ENCODE data around the gene OR52N2. TPM values are rescaled to one million over a fixed set of nuclear protein-coding genes. Genes with fewer than 3 reads are reported as not detected.
A peak's percentile ranks its signal among the peaks of the same experiment; 100 is the strongest.

OR52N2 gene
- not detected for total RNA-seq
- long read RNA-seq = 0 reads

DNA sequence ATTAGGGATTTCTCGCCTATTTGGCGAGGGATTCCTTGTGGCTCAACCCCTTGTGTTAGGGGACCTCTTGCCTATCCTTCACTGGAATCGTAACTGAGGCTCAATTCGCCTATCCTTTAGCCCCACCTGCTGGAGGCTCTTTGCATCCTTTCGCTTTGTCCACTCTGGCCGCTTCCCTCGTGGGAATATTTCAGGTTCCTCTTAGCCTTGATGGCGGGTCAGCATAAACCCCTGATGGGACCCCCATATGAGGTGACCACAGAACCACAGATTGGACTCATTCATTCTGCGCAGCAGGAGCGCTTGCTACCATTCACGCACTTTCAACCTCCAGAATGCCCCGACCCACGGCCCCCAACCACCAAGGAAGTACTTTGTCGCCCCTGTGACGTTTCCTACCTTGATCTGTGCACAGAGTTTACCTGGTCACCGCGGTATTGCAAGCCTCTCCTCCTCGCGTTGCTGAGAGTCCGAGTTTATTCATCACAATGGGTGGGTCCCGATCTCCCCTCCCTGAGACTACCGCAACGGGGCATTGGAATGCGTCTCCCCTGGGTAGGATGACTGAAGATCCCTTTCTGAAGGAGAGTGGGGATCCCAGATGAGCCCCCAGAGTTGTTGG is at the start of gene OR52N2:
Gene OR52N2 (plus strand): TSS at position 425 of the 622 bp plus-strand sequence. CDS start 11,412 bp downstream, outside the sequence.
- no peaks in the 10 kb centered on the region for H3K4me1 ChIP-seq
- peak within 1 kb of the TSS; percentile 48 for H3K4me3 ChIP-seq
- ATAC-seq = peak; percentile 99
- no peaks in the 10 kb centered on the region for H3K27me3 ChIP-seq
- DNase-seq = peak; percentile 67
- no peaks in the 10 kb centered on the region for H3K9me3 ChIP-seq
- H3K27ac ChIP-seq = no peak within 1 kb of the TSS
- intact Hi-C loops (cut with DNase I) = loop anchor here (10.0 kb wide), 1 partner anchor 344 kb away; no protein-coding TSS in a partner anchor
- no peaks in the 10 kb centered on the region for H3K36me3 ChIP-seq
- TF ChIP-seq, protein P1, sequence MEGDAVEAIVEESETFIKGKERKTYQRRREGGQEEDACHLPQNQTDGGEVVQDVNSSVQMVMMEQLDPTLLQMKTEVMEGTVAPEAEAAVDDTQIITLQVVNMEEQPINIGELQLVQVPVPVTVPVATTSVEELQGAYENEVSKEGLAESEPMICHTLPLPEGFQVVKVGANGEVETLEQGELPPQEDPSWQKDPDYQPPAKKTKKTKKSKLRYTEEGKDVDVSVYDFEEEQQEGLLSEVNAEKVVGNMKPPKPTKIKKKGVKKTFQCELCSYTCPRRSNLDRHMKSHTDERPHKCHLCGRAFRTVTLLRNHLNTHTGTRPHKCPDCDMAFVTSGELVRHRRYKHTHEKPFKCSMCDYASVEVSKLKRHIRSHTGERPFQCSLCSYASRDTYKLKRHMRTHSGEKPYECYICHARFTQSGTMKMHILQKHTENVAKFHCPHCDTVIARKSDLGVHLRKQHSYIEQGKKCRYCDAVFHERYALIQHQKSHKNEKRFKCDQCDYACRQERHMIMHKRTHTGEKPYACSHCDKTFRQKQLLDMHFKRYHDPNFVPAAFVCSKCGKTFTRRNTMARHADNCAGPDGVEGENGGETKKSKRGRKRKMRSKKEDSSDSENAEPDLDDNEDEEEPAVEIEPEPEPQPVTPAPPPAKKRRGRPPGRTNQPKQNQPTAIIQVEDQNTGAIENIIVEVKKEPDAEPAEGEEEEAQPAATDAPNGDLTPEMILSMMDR (IDR thresholded peaks at IDR 0.05) = peak; percentile 88

DNA sequence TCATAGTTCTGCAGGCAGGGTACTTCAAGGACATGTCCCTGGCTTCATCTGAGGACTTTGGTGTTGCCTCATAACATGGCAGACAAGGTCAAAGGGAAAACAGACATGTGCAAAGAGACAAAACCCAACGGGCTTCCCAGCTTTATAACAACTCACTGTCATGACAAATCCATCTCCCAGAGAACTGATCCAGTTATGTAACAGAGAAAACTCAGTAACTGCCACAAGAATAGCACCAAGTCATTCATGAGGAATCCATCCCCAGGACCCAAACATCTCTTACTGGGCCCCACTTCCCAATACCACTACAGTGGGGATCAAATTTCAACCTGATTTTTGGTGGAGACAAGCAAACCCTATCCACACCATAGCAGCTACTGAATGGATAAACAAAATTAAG is 41.7 kb upstream of the OR52N2 start:
- ATAC-seq = no peak
- H3K4me1 ChIP-seq = no peaks in the 10 kb centered on the region
- no peaks in the 10 kb centered on the region for H3K27me3 ChIP-seq
- H3K4me3 ChIP-seq = no peak overlapping the region
- no peaks in the 10 kb centered on the region for H3K9me3 ChIP-seq
- intact Hi-C loops (cut with DNase I) = no loop called here
- TF ChIP-seq, protein P1 (IDR thresholded peaks at IDR 0.05) = no peak
- no peaks in the 10 kb centered on the region for H3K36me3 ChIP-seq
- DNase-seq = no peak
- H3K27ac ChIP-seq = no peak overlapping the region

DNA sequence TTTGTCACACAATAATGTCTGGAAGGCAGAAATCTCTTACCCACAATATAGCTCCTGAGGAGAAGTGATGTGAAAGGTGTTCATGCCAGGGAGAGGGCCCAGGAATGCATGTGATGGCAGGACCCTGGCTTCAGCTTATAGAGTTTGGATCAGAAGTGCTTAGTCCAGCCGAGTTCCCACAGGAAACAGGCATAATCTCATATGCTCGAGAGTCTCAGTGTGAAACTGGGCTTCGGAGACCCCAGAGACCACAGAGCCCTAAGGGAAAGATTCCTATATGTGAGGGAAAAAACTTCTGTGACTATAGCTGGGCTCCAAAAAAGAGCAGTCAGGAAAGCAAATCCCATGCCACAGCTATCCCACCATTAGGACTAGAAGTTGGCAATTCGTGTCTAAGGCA is 25.5 kb upstream of the OR52N2 start, which contains the start of gene OR52N5:
Gene OR52N5 (minus strand): TSS at position 101 of the 400 bp plus-strand sequence. CDS start 4,721 bp downstream, outside the sequence.
- ATAC-seq (no peak), DNase-seq (no peak)
- H3K9me3 ChIP-seq = no peaks in the 10 kb centered on the region
- no peaks in the 10 kb centered on the region for H3K4me1 ChIP-seq
- TF ChIP-seq, protein P1 (IDR thresholded peaks at IDR 0.05) = no peak
- H3K27me3 ChIP-seq = no peaks in the 10 kb centered on the region
- no peak within 1 kb of the TSS for H3K27ac ChIP-seq
- H3K36me3 ChIP-seq = no peaks in the 10 kb centered on the region
- H3K4me3 ChIP-seq = no peak within 1 kb of the TSS
- intact Hi-C loops (cut with DNase I) = no loop called here

DNA sequence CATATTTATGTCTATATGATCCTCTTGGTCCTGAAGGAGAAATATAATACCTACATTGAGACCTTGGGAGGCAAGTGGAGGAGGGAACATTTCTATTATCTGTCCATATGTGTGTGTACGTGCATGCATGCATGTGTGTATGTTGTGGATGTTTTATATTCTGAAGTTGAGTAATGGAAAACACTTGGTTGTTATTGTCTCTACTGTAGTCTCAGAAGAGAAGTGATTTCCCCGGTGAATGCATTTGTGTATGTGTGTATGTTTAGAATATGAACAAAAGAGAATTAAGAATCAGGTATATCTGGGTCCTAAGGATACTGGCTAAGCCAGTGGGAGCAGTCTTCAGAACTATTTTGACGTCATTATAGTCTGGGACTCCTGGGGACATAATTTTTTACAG is 17.6 kb upstream of the OR52N2 start, which contains the start of gene OR52N1:
Gene OR52N1 (minus strand): TSS at position 101 of the 400 bp plus-strand sequence. CDS start 2,449 bp downstream, outside the sequence.
- DNase-seq (no peak), ATAC-seq (no peak)
- intact Hi-C loops (cut with DNase I) = no loop called here
- Histone ChIP-seq H3K27ac (no peak within 1 kb of the TSS), H3K9me3 (no peaks in the 10 kb centered on the region), H3K36me3 (no peaks in the 10 kb centered on the region), H3K27me3 (no peaks in the 10 kb centered on the region), H3K4me3 (no peak within 1 kb of the TSS), H3K4me1 (no peaks in the 10 kb centered on the region)
- TF ChIP-seq, protein P1 (IDR thresholded peaks at IDR 0.05) = no peak

DNA sequence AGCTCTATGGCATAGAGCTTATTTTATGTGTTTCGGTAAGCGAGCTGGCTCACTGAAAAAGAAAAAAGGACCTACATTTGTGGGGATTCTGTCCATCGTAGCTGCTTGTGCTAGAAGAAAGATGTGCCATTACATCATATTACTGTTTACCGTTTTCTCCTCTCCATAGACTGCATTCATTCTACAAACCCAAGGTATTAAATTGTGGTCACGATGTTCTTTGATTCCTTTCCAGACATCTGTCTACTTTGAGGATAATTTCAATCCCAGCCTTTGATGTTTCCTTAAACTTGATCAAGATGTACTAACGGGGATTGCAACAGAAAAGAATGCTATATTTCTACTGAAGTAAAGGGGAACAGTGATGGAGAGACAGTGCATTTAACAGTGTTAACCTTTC is 12.2 kb upstream of the OR52N2 start:
- TF ChIP-seq, protein P1 (IDR thresholded peaks at IDR 0.05) = no peak
- ATAC-seq (no peak), DNase-seq (no peak)
- Histone ChIP-seq H3K27ac (no peak overlapping the region), H3K27me3 (no peaks in the 10 kb centered on the region), H3K4me1 (no peaks in the 10 kb centered on the region), H3K9me3 (no peaks in the 10 kb centered on the region), H3K4me3 (no peak overlapping the region), H3K36me3 (no peaks in the 10 kb centered on the region)
- intact Hi-C loops (cut with DNase I) = no loop called here
